OCI-LY1 (cell line): ENCODE measurements around the gene RAE1.

ENCODE experiments used
- EZH2 ChIP-seq: fragments of 200-600 bp; sonication (generic), shearing (Covaris generic); IDR thresholded peaks from 2 replicates; pipeline ENCODE4 v1.8.0; 2017; ENCODE audit warnings: borderline replicate concordance, mixed run types, mild to moderate bottlenecking, antibody characterized with exemption, low read length, moderate library complexity, mixed read lengths
- TF ChIP-seq, protein P1 (sequence below): fragments of 200-600 bp; sonication (generic), shearing (Covaris generic); IDR thresholded peaks from 2 replicates; pipeline ENCODE4 v1.5.1; 2017; ENCODE audit warnings: mild to moderate bottlenecking, antibody characterized with exemption, low read length, moderate library complexity, mixed read lengths

- TF ChIP-seq, protein P1, sequence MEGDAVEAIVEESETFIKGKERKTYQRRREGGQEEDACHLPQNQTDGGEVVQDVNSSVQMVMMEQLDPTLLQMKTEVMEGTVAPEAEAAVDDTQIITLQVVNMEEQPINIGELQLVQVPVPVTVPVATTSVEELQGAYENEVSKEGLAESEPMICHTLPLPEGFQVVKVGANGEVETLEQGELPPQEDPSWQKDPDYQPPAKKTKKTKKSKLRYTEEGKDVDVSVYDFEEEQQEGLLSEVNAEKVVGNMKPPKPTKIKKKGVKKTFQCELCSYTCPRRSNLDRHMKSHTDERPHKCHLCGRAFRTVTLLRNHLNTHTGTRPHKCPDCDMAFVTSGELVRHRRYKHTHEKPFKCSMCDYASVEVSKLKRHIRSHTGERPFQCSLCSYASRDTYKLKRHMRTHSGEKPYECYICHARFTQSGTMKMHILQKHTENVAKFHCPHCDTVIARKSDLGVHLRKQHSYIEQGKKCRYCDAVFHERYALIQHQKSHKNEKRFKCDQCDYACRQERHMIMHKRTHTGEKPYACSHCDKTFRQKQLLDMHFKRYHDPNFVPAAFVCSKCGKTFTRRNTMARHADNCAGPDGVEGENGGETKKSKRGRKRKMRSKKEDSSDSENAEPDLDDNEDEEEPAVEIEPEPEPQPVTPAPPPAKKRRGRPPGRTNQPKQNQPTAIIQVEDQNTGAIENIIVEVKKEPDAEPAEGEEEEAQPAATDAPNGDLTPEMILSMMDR = no peak
- TF ChIP-seq EZH2 = no peak
Observed at GRCh38 chr20:57342829-57343228, 8.2 kb upstream of the RAE1 start.
